ENCODE results near the gene PDE1C. TPM values are rescaled to one million over a fixed set of nuclear protein-coding genes. Genes with fewer than 3 reads are reported as not detected.

Gene PDE1C
- total RNA-seq, 6 experiments from 2014 or later, result 0.19 to 1.9 (median 1.2) TPM

DNA sequence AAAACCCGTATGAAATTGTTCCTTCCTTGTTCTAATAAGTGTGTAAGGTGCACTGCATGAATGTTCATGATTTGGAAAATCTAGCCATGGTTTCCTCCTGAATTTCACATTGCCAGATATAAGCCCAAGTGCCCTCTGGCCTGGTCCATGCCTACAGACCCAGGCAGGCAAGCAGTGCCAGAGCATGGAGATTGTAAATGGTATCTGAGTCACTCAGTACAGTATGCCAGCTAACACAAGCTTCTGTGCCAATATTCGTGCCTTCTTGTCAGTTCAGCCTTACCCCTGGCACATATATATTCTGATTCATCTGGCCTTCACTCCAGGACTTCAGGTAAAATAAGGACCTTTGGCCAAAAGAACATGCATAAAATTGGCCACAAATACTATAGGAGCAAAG lies 38.4 kb upstream of the PDE1C start:
- DNase-seq, result no peak
- TF ChIP-seq, protein P1, sequence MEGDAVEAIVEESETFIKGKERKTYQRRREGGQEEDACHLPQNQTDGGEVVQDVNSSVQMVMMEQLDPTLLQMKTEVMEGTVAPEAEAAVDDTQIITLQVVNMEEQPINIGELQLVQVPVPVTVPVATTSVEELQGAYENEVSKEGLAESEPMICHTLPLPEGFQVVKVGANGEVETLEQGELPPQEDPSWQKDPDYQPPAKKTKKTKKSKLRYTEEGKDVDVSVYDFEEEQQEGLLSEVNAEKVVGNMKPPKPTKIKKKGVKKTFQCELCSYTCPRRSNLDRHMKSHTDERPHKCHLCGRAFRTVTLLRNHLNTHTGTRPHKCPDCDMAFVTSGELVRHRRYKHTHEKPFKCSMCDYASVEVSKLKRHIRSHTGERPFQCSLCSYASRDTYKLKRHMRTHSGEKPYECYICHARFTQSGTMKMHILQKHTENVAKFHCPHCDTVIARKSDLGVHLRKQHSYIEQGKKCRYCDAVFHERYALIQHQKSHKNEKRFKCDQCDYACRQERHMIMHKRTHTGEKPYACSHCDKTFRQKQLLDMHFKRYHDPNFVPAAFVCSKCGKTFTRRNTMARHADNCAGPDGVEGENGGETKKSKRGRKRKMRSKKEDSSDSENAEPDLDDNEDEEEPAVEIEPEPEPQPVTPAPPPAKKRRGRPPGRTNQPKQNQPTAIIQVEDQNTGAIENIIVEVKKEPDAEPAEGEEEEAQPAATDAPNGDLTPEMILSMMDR (IDR thresholded peaks at IDR 0.05), result no peak
- no peaks in the 10 kb centered on the region for H3K4me1 Mint-ChIP-seq (ENCODE audit: low read depth)
- H3K27ac Mint-ChIP-seq, result no peak overlapping the region
- peaks cover 35% of the 10 kb centered on the region for H3K9me3 Mint-ChIP-seq
- H3K4me3 Mint-ChIP-seq, result no peak overlapping the region
- peaks cover 6% of the 10 kb centered on the region; the same call in 1 of the 2 replicates for H3K36me3 Mint-ChIP-seq (ENCODE audit: low read depth)
- H3K27me3 Mint-ChIP-seq (ENCODE audit: insufficient read depth), result peaks cover 2% of the 10 kb centered on the region; the same call in 1 of the 2 replicates

DNA sequence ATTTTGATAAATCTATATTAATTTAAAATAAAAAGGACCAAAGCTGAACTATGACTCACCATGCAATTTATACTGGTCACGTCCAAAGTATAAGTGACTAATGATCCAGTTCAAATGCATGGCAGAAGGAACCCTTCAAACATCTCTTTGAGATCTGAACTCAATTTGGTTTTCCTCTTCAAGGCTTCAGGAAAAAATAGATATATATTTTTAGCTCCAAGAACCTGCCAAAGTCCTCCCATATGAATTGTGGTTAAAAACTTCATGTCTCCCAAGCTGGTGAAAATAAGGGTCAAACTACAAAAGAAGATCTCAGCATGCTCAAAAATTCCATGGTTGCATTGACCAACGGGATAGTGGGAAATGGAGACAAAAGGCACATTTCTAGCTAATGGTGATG lies 34.6 kb upstream of the PDE1C start:
- Mint-ChIP-seq H3K36me3 (ENCODE audit: low read depth) (no peaks in the 10 kb centered on the region), H3K4me1 (ENCODE audit: low read depth) (no peaks in the 10 kb centered on the region), H3K27me3 (ENCODE audit: insufficient read depth) (peaks cover 2% of the 10 kb centered on the region; the same call in 1 of the 2 replicates), H3K9me3 (peaks cover 20% of the 10 kb centered on the region), H3K4me3 (no peak overlapping the region), H3K27ac (no peak overlapping the region)
- TF ChIP-seq, protein P1 (IDR thresholded peaks at IDR 0.05), result no peak
- no peak for DNase-seq

DNA sequence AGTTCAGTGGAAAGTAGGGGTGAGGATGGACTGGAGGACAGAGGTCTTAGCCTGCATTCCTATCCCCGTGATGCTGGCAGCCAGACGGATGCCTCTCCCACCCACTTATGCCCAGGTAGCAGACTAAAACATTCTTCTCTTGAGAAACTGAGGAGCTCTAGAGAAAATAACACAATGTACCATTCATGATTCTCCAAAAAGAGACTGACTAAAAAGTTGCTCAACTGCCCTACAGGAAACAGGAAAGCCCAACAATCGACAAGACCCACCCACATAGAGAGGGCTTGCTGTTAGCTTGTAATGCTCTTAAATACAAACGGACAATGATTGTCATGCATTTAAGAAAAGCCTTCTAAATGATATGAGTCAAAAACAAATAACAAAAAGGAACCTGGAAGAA lies 33.2 kb upstream of the PDE1C start:
- TF ChIP-seq, protein P1 (IDR thresholded peaks at IDR 0.05), result no peak
- no peaks in the 10 kb centered on the region for H3K36me3 Mint-ChIP-seq (ENCODE audit: low read depth)
- H3K27me3 Mint-ChIP-seq (ENCODE audit: insufficient read depth), result no peaks in the 10 kb centered on the region; the same call in 1 of the 2 replicates
- no peak for DNase-seq
- no peaks in the 10 kb centered on the region for H3K4me1 Mint-ChIP-seq (ENCODE audit: low read depth)
- H3K9me3 Mint-ChIP-seq, result peaks cover 17% of the 10 kb centered on the region
- H3K4me3 Mint-ChIP-seq, result no peak overlapping the region
- no peak overlapping the region for H3K27ac Mint-ChIP-seq

DNA sequence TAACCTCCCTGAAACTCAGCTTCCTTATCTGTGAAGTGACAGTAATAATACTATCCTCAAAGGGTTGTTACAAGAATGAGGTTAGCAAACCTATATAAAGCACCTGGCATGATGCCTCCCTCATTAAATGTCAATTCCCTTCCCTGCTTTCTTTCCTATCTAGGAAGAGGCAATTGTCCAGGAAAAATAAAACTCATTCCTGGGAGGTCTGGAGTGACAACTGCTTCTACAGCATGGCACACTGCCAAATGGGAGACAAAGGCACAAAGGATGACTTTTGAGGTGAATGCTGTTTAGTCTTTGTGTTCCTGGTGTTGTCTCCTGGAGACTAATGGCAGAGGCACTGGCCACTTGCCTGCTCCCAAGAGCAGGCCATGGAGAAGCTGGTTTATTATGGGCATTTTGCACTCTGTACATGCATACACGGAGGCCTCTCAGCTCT lies 32.2 kb upstream of the PDE1C start:
- TF ChIP-seq, protein P1 (IDR thresholded peaks at IDR 0.05), result no peak
- Mint-ChIP-seq H3K4me3 (no peak overlapping the region), H3K27ac (no peak overlapping the region), H3K4me1 (ENCODE audit: low read depth) (no peaks in the 10 kb centered on the region), H3K9me3 (peaks cover 18% of the 10 kb centered on the region), H3K36me3 (ENCODE audit: low read depth) (no peaks in the 10 kb centered on the region), H3K27me3 (ENCODE audit: insufficient read depth) (no peaks in the 10 kb centered on the region; the same call in 1 of the 2 replicates)
- no peak for DNase-seq

DNA sequence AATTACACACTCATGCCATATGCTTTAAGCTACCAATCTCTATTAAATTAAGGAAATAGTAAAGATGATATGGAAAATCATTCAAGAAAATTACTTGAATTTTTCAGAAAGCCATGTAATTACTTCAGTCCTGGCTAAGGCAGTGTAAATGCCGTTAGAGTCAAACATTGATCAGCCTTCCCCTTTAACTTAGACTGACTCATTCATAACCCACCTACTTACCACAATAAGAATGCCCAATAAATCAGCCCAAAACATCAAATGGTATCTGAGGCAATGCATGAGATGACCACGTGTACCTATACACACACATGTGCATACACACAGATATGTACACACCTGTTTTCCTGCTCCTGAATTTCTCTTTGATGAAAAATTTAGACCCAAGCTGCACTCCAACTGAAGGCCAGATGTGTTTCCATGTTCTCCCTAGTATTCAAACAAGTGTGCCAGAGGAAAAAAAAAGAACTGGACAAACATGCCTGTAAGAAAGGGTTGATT lies 30.2 kb upstream of the PDE1C start:
- Mint-ChIP-seq H3K27ac (no peak overlapping the region), H3K36me3 (ENCODE audit: low read depth) (no peaks in the 10 kb centered on the region), H3K4me3 (no peak overlapping the region), H3K4me1 (ENCODE audit: low read depth) (no peaks in the 10 kb centered on the region), H3K27me3 (ENCODE audit: insufficient read depth) (no peaks in the 10 kb centered on the region; the same call in 1 of the 2 replicates), H3K9me3 (peaks cover 16% of the 10 kb centered on the region)
- TF ChIP-seq, protein P1 (IDR thresholded peaks at IDR 0.05), result no peak
- no peak for DNase-seq
